MCF 10A (cell line): ENCODE measurements around the gene HSPA6. TPM values are rescaled to one million over a fixed set of nuclear protein-coding genes. Genes with fewer than 3 reads are reported as not detected.
"Not testable (repeated sequence)": the region's sequence is repeated elsewhere in the genome, so short reads cannot be mapped to it uniquely, and the experiment has no call there.

Experiments
- BruUV-seq: library from RNA; stranded (reverse); fragments of 400-500 nt; replicated peaks from 2 replicates; lab custom pipeline; 2021; lab: Mats Ljungman, UMichigan
- CTCF ChIA-PET: fragments of 300-600 bp; sonication (Branson Sonifier 250); formaldehyde crosslinking; extraction: SDS; loops from one replicate; lab custom pipeline; 2021; ENCODE audit warnings: antibody characterized with exemption, inconsistent platforms; lab: Yijun Ruan, JAX
- POLR2A ChIA-PET: fragments of 300-600, 350-650 bp; sonication (Branson Sonifier 250); formaldehyde crosslinking; extraction: SDS; loops from one replicate; lab custom pipeline; 2020; ENCODE audit warnings: antibody characterized with exemption, inconsistent platforms; lab: Yijun Ruan, JAX
- DNase-seq: peaks from one replicate; pipeline ENCODE4 v3.0.0-alpha.2; 2018; ENCODE audit not compliant: unreplicated experiment
- H3K27ac Mint-ChIP-seq: one replicate; pipeline ENCODE4 v1.8.0; 2022; ENCODE audit warnings: mild to moderate bottlenecking, low read depth, mixed read lengths; ENCODE audit not compliant: unreplicated experiment
- H3K27me3 Mint-ChIP-seq: one replicate; pipeline ENCODE4 v1.8.0; 2022; ENCODE audit warnings: mixed read lengths; ENCODE audit not compliant: insufficient read depth, unreplicated experiment
- H3K36me3 Mint-ChIP-seq: one replicate; pipeline ENCODE4 v1.8.0; 2022; ENCODE audit warnings: mild to moderate bottlenecking, moderate library complexity, mixed read lengths; ENCODE audit not compliant: insufficient read depth, unreplicated experiment
- H3K4me1 Mint-ChIP-seq: one replicate; pipeline ENCODE4 v1.8.0; 2022; ENCODE audit warnings: mixed read lengths; ENCODE audit not compliant: insufficient read depth, unreplicated experiment
- H3K4me3 Mint-ChIP-seq: one replicate; pipeline ENCODE4 v1.8.0; 2022; ENCODE audit warnings: mild to moderate bottlenecking, moderate library complexity, mixed read lengths; ENCODE audit not compliant: unreplicated experiment
- H3K9me3 Mint-ChIP-seq: one replicate; pipeline ENCODE4 v1.8.0; 2022; ENCODE audit warnings: mixed read lengths; ENCODE audit not compliant: unreplicated experiment
- intact Hi-C: fragments of 100-400 bp; cut with micrococcal nuclease; formaldehyde crosslinking; loops from 2 replicates; pipeline ENCODE4 v1.14.1; 2022
- total RNA-seq: library from RNA; stranded (reverse); gene quantifications from 2 replicates; pipeline ENCODE4 v1.2.3, GENCODE V29; 2022
- TF ChIP-seq, protein P1 (sequence below): fragments of 200-600 bp; IDR thresholded peaks from one replicate; pipeline ENCODE4 v1.8.0; 2022; ENCODE audit warnings: antibody characterized with exemption, mild to moderate bottlenecking; ENCODE audit not compliant: unreplicated experiment

HSPA6 gene
- total RNA-seq, 1 experiment from 2014 or later: 0.28 TPM

DNA sequence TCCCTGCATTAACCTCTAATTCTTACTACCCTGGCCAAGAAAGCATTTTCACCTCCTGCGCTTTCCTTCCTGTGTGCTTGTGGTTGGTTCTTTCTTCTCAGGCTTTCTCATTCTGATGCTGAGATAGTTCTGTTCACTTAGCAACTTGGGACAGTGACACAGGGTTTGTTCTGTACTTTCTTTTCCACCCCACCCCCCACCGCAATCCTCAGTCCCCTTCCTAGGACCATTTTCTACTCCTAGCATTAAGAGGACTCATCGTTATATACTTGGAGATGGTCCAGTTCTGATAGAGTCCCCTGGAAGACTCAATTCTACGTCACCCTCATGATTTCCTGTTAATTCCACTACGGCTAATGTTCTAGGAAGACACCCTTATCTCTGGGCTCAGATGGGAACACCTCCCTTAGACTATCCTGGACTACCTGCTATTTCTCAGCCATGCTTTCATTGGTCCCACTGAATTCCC is 17.8 kb downstream of the HSPA6 start:
- DNase-seq, CTCF ChIA-PET, H3K27me3 Mint-ChIP-seq, H3K4me1 Mint-ChIP-seq, H3K9me3 Mint-ChIP-seq, BruUV-seq, intact Hi-C loops, H3K4me3 Mint-ChIP-seq, H3K27ac Mint-ChIP-seq: not testable (repeated sequence)
- peaks cover 15% of the 10 kb centered on the region for H3K36me3 Mint-ChIP-seq
- POLR2A ChIA-PET: interaction anchor here (0.5 to 0.7 kb wide), 2 partner anchors 10 to 1153 kb away, joined by 3 to 4 read pairs; no protein-coding TSS in a partner anchor

DNA sequence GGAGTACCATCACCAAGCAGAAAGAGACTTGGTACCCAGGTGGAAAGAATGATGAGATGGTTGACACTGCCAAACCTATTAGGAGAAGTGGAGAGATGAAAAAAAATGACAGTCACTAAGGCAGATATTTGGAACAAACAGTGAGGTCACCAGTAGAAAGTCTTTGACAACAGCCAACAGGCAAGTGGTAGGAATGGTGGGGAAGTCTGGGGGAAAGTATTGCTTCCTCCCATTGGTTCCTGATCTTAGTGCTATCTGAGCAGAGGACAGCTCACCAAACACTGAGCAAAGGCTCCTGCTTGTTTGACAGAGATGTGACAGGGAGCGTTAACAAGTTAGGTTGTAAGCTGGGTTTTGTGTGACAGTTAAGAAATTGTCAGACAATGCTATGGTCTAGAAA is 18.8 kb downstream of the HSPA6 start:
- H3K27ac Mint-ChIP-seq, DNase-seq, BruUV-seq, H3K4me3 Mint-ChIP-seq, intact Hi-C loops, H3K4me1 Mint-ChIP-seq, H3K9me3 Mint-ChIP-seq, H3K27me3 Mint-ChIP-seq, POLR2A ChIA-PET: not testable (repeated sequence)
- CTCF ChIA-PET: interaction anchor here (1.1 kb wide), 1 partner anchor 184 kb away, joined by 3 read pairs; no protein-coding TSS in a partner anchor
- peaks cover 15% of the 10 kb centered on the region for H3K36me3 Mint-ChIP-seq

DNA sequence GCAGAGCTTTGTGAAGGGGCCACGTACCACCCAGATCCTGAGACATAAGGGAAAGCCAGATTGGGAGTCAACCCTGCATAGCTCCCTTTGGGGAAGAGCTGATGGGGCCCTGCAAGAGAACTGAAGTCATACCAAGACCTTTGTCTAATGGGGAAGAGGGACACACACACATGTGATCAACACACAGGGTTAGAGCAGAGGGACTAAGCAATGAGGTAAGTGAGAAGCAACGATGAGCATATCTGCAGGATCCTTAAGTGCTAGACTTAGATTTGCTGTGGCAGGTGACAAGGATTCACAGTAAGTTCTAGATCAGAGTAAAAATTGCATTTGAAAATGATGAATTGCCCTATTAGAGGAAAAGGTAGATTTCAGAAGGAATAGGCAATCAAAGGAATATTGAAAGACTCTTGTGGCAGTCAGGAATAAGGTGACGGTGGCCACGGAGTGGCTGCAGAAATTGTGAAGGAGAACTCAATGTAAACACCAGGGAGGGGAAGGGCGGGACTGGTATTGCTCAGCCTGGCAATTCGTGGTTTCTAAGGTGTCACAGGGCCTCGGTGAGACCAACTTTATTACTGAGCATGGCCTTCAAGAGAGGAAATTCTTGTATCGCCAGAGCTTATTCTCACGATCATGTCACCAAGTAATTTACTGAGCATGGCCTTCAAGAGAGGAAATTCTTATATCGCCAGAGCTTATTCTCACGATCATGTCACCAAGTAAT is 20.8 kb downstream of the HSPA6 start:
- H3K27ac Mint-ChIP-seq, H3K9me3 Mint-ChIP-seq, H3K36me3 Mint-ChIP-seq, intact Hi-C loops, DNase-seq, CTCF ChIA-PET, H3K4me3 Mint-ChIP-seq, H3K27me3 Mint-ChIP-seq, POLR2A ChIA-PET, BruUV-seq, H3K4me1 Mint-ChIP-seq: not testable (repeated sequence)

DNA sequence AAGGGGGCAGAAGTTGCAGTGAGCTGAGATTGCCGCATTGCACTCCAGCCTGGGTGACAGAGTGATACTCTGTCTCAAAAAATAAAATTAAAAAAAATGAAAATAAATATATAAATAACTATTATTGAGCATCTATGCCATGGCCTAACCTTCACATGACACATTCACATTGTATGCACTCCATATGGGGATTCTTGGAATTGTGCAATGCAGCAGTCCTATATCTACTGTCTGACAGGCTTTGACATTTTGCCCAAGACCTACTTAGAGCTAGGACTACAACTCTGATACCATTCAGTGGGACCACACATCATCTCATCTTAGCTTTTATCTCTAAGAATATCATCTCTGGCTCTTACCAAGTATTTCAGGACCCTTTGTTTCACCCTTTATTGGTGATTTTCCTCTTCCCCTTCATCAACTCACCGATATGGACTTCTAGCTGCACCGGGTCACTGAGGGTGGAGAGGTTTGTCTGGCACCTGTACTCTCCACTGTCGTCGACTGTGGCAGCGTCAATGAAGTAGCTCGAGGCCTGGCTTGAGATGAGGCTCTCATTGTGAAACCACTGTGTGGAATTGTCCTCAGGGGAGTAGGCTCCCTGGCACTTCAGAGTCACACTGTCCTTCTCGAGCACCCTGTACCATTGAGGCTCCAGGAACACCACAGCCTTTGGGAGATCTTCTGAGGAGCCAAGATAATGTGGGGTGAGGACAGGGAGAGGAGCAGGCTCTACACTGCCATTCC is 23.8 kb downstream of the HSPA6 start:
- CTCF ChIA-PET, H3K36me3 Mint-ChIP-seq, H3K27me3 Mint-ChIP-seq, intact Hi-C loops, H3K4me1 Mint-ChIP-seq, POLR2A ChIA-PET, H3K4me3 Mint-ChIP-seq, H3K9me3 Mint-ChIP-seq, H3K27ac Mint-ChIP-seq, BruUV-seq: not testable (repeated sequence)
- DNase-seq: peak; percentile 19

DNA sequence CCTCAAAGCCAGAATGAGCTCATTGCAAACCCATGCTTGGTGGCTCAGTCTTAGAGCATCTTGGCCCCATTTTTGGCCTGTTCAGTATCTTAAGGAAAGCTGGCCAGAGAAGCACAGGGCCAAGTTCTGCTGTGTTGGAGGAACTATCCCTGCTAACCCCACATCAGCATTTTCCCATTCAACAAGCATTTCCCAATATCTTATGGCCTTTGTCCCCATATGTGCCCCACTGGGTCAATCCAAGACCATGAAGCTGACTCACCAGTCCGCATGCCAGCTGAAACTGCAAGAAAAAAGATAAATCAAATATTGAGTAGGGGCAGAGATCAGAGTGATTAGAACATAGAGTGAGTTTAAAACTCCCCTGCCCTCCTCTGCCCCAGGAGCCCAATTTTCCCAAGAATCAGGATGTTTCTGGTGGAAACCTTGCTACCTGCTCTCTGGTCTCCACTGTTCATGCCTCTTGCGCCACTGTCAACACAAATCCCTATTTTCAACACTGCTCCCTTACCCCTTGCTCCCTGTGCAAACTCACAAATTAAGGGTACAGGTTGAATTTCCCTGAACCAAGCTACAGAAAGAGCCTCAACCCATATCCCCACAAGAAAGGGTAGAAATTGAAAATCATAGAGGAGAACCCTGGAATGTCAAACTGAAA is 24.5 kb downstream of the HSPA6 start:
- H3K27ac Mint-ChIP-seq, DNase-seq, H3K4me3 Mint-ChIP-seq, H3K4me1 Mint-ChIP-seq, H3K27me3 Mint-ChIP-seq, H3K9me3 Mint-ChIP-seq, intact Hi-C loops, BruUV-seq, POLR2A ChIA-PET, H3K36me3 Mint-ChIP-seq, CTCF ChIA-PET: not testable (repeated sequence)

DNA sequence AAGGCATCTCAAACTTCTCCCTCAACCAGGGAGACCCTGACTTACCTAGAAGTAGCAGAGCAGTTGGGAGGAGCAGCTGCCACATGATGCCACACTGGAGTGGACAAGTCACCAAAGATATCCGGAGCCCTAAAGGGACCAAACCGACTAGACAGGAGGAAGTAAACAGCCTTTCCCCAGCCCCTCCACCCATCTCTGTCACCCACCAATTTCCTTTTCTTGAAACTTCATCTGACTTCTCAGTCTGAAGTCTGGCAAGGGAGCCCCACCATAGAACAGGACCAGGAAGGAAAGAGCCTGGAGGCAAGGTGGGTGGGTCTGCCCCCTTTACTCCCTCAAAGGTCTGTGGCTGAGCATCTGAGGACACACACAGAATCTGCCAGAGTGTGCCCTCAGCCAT is 25.3 kb downstream of the HSPA6 start, which contains the start of gene FCGR3A:
Gene FCGR3A, minus strand, starts transcription at position 167 of the 400 bp plus-strand sequence. Its CDS starts 82 bp downstream, at position 85.
- no peak within 1 kb of the TSS for H3K4me3 Mint-ChIP-seq
- no peaks in the 10 kb centered on the region for H3K36me3 Mint-ChIP-seq
- intact Hi-C loops: no loop called here
- no peaks in the 10 kb centered on the region for H3K4me1 Mint-ChIP-seq
- DNase-seq: no peak
- ChIA-PET CTCF (interaction anchor here (0.7 kb wide), 1 partner anchor 196 kb away, joined by 4 read pairs; no protein-coding TSS in a partner anchor), POLR2A (no interaction called here)
- H3K27me3 Mint-ChIP-seq: no peaks in the 10 kb centered on the region
- TF ChIP-seq, protein P1, sequence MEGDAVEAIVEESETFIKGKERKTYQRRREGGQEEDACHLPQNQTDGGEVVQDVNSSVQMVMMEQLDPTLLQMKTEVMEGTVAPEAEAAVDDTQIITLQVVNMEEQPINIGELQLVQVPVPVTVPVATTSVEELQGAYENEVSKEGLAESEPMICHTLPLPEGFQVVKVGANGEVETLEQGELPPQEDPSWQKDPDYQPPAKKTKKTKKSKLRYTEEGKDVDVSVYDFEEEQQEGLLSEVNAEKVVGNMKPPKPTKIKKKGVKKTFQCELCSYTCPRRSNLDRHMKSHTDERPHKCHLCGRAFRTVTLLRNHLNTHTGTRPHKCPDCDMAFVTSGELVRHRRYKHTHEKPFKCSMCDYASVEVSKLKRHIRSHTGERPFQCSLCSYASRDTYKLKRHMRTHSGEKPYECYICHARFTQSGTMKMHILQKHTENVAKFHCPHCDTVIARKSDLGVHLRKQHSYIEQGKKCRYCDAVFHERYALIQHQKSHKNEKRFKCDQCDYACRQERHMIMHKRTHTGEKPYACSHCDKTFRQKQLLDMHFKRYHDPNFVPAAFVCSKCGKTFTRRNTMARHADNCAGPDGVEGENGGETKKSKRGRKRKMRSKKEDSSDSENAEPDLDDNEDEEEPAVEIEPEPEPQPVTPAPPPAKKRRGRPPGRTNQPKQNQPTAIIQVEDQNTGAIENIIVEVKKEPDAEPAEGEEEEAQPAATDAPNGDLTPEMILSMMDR: no peak
- H3K27ac Mint-ChIP-seq: no peak within 1 kb of the TSS
- no peaks in the 10 kb centered on the region for H3K9me3 Mint-ChIP-seq
- no TSS peak for BruUV-seq

DNA sequence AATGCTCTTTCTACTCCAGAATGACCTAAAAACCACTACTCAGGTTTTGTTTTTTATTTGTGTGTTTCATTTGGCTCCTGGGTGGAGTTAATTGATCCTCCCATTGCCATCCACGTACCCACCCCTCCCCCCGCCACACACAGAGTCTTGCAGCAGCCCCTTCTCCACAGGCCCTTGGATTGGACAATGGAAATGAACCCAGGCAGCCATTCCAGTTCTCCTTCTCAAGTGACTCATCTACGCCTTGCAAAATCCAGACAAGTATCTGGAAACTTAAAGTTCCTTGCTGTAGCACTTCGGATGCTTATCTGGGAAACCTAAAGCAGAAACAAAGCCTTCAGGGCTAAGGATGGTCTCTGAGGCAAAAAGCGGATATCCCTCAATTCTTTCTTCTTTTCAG is 26.6 kb downstream of the HSPA6 start:
- intact Hi-C loops: not testable (repeated sequence)

DNA sequence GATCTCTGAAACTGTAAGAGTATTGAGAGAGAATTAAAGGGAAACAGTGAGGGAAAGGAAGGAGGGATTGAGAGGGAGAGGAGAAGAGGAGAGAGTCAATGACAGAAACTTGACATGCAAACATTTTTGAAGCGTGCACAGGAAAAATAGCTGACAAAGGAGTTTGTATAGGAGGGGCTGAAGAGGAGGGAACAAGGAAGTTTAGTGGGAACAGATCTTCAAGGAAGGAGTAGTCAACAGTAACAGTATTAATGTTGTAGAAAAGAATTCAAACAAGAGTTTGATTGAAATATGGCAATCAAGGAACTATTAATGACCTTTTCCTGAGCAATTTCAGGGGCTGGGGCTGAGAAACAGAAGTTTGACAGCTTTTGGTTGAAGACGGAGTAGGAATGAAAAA is 29.3 kb downstream of the HSPA6 start:
- H3K36me3 Mint-ChIP-seq, H3K27me3 Mint-ChIP-seq, BruUV-seq, H3K4me1 Mint-ChIP-seq, H3K4me3 Mint-ChIP-seq, H3K27ac Mint-ChIP-seq, H3K9me3 Mint-ChIP-seq, DNase-seq, intact Hi-C loops, CTCF ChIA-PET: not testable (repeated sequence)
- POLR2A ChIA-PET: interaction anchor here (0.6 kb wide), 1 partner anchor 177 kb away, joined by 3 read pairs; no protein-coding TSS in a partner anchor

More for the DNA sequence above, 26.6 kb downstream of the HSPA6 start:
- CTCF ChIA-PET, H3K27me3 Mint-ChIP-seq, POLR2A ChIA-PET, H3K9me3 Mint-ChIP-seq, BruUV-seq, H3K36me3 Mint-ChIP-seq, H3K4me1 Mint-ChIP-seq, H3K4me3 Mint-ChIP-seq, H3K27ac Mint-ChIP-seq: not testable (repeated sequence)
- peak; percentile 18 for DNase-seq
